Measurements from ENCODE around the gene KAT2A.

KAT2A gene

GRCh38 chr17:42090964-42091790 is 30.0 kb downstream of the KAT2A start:
- TF ChIP-seq, protein P1, sequence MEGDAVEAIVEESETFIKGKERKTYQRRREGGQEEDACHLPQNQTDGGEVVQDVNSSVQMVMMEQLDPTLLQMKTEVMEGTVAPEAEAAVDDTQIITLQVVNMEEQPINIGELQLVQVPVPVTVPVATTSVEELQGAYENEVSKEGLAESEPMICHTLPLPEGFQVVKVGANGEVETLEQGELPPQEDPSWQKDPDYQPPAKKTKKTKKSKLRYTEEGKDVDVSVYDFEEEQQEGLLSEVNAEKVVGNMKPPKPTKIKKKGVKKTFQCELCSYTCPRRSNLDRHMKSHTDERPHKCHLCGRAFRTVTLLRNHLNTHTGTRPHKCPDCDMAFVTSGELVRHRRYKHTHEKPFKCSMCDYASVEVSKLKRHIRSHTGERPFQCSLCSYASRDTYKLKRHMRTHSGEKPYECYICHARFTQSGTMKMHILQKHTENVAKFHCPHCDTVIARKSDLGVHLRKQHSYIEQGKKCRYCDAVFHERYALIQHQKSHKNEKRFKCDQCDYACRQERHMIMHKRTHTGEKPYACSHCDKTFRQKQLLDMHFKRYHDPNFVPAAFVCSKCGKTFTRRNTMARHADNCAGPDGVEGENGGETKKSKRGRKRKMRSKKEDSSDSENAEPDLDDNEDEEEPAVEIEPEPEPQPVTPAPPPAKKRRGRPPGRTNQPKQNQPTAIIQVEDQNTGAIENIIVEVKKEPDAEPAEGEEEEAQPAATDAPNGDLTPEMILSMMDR (IDR thresholded peaks at IDR 0.05; ENCODE audit: low read depth, low read length, missing control alignments): no peak
- DNase-seq (ENCODE audit: extremely low read depth, low read depth): no peak
- H3K4me3 ChIP-seq (replicated peaks; ENCODE audit: low read depth, low read length): no peak overlapping the region

DNA sequence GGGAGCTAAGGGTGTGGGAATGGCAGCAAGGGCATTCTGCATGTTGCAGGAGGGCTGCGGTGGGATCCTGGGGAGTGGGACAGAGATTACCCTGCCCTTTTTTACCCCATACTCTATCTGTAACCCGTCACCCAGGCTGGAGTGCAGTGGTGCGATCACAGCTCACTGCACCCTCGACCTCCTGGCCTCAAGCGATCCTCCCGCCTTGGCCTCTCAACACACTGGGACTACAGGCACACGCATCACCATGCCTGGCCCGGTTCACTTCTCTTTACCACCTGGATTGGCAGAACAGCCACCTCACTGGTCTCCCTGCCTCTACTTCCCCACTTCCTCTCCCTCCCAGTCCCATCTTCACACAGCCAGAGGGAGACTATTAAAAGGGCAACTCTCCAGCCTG is 32.4 kb downstream of the KAT2A start:
- TF ChIP-seq, protein P1 (IDR thresholded peaks at IDR 0.05; ENCODE audit: low read depth, low read length, missing control alignments): no peak
- DNase-seq (ENCODE audit: extremely low read depth, low read depth): no peak
- H3K4me3 ChIP-seq (replicated peaks; ENCODE audit: low read depth, low read length): no peak overlapping the region

DNA sequence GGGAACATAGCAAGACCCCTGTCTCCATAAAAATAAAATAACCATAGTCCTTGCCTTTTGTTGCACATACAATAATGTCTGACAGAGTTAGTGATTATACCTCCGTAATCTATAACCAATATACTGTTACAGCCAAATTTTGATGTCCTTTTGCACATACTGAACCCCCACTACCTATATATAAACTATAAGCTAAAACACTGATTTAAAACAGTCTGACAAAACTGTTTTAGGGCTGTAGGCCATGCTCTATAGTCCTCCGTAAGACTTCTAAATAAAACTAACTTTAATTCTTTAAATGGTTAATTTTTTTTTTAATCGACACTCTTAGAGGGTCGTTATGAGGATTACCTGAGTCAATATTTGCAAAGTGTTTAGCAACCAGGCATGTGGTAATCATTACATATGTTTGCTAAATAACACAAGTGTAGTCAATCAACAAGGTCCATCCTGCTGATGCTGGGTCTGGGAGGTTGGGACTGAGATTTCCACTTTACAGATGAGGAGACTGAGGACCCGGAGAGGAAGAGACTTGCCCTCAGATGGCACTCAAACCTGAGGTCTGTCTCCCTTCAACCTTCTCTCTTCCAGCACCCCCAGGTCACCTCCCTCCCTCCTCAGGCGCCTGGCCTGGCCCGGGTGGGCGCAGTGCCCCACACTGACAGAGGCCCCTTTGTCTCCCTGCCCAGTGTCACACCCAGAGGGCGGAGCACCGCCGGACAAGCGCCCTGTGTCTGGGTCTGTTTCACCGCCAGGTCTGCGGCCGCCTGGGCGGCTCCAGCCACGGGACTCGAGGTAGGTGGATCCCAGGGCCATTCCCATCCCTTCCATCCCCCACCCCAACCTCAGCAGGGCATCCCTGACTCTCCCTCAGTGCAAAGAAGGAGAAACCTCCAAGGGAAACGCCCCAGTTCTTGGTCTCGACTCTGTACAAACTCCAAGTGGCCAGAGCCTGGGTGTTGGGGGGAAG is 33.1 kb downstream of the KAT2A start:
- DNase-seq (ENCODE audit: extremely low read depth, low read depth): no peak
- TF ChIP-seq, protein P1 (IDR thresholded peaks at IDR 0.05; ENCODE audit: low read depth, low read length, missing control alignments): no peak
- H3K4me3 ChIP-seq (replicated peaks; ENCODE audit: low read depth, low read length): no peak overlapping the region

- no peak for DNase-seq (ENCODE audit: extremely low read depth, low read depth)
- TF ChIP-seq, protein P1 (IDR thresholded peaks at IDR 0.05; ENCODE audit: low read depth, low read length, missing control alignments): no peak
- H3K4me3 ChIP-seq (replicated peaks; ENCODE audit: low read depth, low read length): no peak overlapping the region
These were observed 34.0 kb downstream of the KAT2A start for GRCh38 chr17:42087042-42087701.

- DNase-seq (ENCODE audit: extremely low read depth, low read depth): no peak
- TF ChIP-seq, protein P1 (IDR thresholded peaks at IDR 0.05; ENCODE audit: low read depth, low read length, missing control alignments): no peak
- no peak overlapping the region for H3K4me3 ChIP-seq (replicated peaks; ENCODE audit: low read depth, low read length)
These were observed 39.5 kb downstream of the KAT2A start for GRCh38 chr17:42081516-42082129.

- H3K4me3 ChIP-seq (replicated peaks; ENCODE audit: low read depth, low read length): no peak overlapping the region
- no peak for DNase-seq (ENCODE audit: extremely low read depth, low read depth)
- TF ChIP-seq, protein P1 (IDR thresholded peaks at IDR 0.05; ENCODE audit: low read depth, low read length, missing control alignments): no peak
These were observed 41.6 kb downstream of the KAT2A start for GRCh38 chr17:42079541-42079940.

Data from HFF-Myc (cell line).